ENCODE results near the gene ITGB7. TPM values are rescaled to one million over a fixed set of nuclear protein-coding genes. Genes with fewer than 3 reads are reported as not detected.
A peak's percentile ranks its signal among the peaks of the same experiment; 100 is the strongest.

Gene ITGB7
- total and polyA plus RNA-seq, 11 donors: 0.12 to 11.6 (median 1.1) TPM

DNA sequence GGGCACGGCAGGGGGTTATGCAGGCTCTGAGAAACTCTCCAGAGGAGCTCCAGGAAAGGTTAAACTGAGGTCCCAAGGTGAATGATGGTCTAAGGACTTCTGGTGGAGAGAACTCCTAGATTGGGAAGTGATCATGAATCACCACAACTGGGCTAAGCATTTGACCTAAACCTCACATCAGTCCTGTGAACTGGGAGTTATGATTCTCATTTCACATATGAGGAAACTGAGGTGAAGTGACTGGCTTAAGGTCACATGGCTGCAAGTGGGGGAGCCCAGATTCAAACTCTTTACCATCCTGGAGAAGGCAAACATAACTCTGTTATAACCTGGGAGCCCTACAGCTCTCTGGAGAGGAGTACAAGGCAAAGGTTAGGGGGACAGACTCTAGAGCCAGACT, 20.8 kb upstream of the ITGB7 start:
- intact Hi-C loops (cut with DNase I): no loop called here
- DNase-seq (no peak), ATAC-seq (no peak)
- peaks cover 0 to 5% (median 0%) of the 10 kb centered on the region in 9 donors for H3K36me3 ChIP-seq
- H3K4me1 ChIP-seq: peaks cover 0 to 45% (median 32%) of the 10 kb centered on the region in 12 donors
- no peak for TF ChIP-seq POLR2A (IDR thresholded peaks at IDR 0.05)
- TF ChIP-seq, protein P1, sequence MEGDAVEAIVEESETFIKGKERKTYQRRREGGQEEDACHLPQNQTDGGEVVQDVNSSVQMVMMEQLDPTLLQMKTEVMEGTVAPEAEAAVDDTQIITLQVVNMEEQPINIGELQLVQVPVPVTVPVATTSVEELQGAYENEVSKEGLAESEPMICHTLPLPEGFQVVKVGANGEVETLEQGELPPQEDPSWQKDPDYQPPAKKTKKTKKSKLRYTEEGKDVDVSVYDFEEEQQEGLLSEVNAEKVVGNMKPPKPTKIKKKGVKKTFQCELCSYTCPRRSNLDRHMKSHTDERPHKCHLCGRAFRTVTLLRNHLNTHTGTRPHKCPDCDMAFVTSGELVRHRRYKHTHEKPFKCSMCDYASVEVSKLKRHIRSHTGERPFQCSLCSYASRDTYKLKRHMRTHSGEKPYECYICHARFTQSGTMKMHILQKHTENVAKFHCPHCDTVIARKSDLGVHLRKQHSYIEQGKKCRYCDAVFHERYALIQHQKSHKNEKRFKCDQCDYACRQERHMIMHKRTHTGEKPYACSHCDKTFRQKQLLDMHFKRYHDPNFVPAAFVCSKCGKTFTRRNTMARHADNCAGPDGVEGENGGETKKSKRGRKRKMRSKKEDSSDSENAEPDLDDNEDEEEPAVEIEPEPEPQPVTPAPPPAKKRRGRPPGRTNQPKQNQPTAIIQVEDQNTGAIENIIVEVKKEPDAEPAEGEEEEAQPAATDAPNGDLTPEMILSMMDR (IDR thresholded peaks at IDR 0.05): no peak
- no peak overlapping the region for H3K27ac ChIP-seq
- no peaks in the 10 kb centered on the region for H3K9me3 ChIP-seq
- H3K27me3 ChIP-seq: no peaks in the 10 kb centered on the region
- WGBS, 4 donors: 87 to 100% (median 96%) methylated on average over 1 of the region's 1 CpG
- H3K4me3 ChIP-seq: no peak overlapping the region

DNA sequence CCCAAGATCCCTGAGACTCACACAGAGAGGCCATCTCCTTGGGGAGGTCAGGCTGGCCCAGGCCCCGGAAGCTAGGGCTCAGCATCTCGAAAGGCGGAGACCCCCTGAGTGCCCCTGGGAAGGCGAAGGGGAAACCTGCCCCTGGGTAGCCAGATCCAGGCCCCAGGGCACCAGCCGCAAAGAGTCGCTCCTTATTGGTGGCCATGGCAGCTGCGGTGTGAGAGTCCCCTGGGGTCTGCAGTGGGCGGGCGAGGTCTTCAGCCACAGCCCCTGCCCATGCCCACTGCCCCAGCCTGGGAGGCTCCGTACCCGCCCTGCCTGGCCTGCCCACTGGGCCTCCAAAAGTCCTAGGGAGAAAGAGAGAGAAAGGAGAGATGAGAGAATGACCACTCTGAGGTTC, 20.3 kb upstream of the ITGB7 start:
- TF ChIP-seq, protein P1 (IDR thresholded peaks at IDR 0.05): no peak
- TF ChIP-seq POLR2A (IDR thresholded peaks at IDR 0.05): no peak
- Histone ChIP-seq H3K27me3 (no peaks in the 10 kb centered on the region), H3K4me1 (peaks cover 0 to 45% (median 32%) of the 10 kb centered on the region in 12 donors), H3K4me3 (no peak overlapping the region), H3K36me3 (peaks cover 0 to 5% (median 0%) of the 10 kb centered on the region in 9 donors), H3K27ac (no peak overlapping the region), H3K9me3 (no peaks in the 10 kb centered on the region)
- WGBS, 4 donors: 90 to 97% (median 96%) methylated on average over 8 to 11 of the region's 11 CpGs
- no peak for ATAC-seq
- intact Hi-C loops (cut with DNase I): no loop called here
- DNase-seq: no peak

- intact Hi-C loops (cut with DNase I): no loop called here
- no peak for DNase-seq
- WGBS, 4 donors: 91 to 100% (median 96%) methylated on average over 3 to 4 of the region's 4 CpGs
- no peak overlapping the region for H3K4me3 ChIP-seq
- ATAC-seq: no peak
- no peak overlapping the region for H3K27ac ChIP-seq
- TF ChIP-seq, protein P1 (IDR thresholded peaks at IDR 0.05): no peak
- no peak for TF ChIP-seq POLR2A (IDR thresholded peaks at IDR 0.05)
- H3K4me1 ChIP-seq: peaks cover 0 to 47% (median 35%) of the 10 kb centered on the region in 12 donors
- H3K9me3 ChIP-seq: no peaks in the 10 kb centered on the region
- no peaks in the 10 kb centered on the region for H3K27me3 ChIP-seq
- peaks cover 0 to 5% (median 0%) of the 10 kb centered on the region in 9 donors for H3K36me3 ChIP-seq
These were observed 19.8 kb upstream of the ITGB7 start for GRCh38 chr12:53226815-53227214.

- 92 to 95% (median 94%) methylated on average over 10 of the region's 10 CpGs for WGBS, 4 donors
- H3K4me3 ChIP-seq: no peak overlapping the region
- H3K27me3 ChIP-seq: no peaks in the 10 kb centered on the region
- H3K27ac ChIP-seq: peak overlapping the region in 1 of 12 donors; percentile 100
- no peak for DNase-seq
- H3K4me1 ChIP-seq: peaks cover 0 to 41% (median 34%) of the 10 kb centered on the region in 12 donors
- TF ChIP-seq, protein P1 (IDR thresholded peaks at IDR 0.05): no peak
- TF ChIP-seq POLR2A (IDR thresholded peaks at IDR 0.05): no peak
- H3K36me3 ChIP-seq: peaks cover 0 to 5% (median 0%) of the 10 kb centered on the region in 9 donors
- intact Hi-C loops (cut with DNase I): no loop called here
- H3K9me3 ChIP-seq: no peaks in the 10 kb centered on the region
- no peak for ATAC-seq
These were observed 18.8 kb upstream of the ITGB7 start for GRCh38 chr12:53225635-53226424.
